ENCODE measurements around the gene RAF1.

The RAF1 gene

DNA sequence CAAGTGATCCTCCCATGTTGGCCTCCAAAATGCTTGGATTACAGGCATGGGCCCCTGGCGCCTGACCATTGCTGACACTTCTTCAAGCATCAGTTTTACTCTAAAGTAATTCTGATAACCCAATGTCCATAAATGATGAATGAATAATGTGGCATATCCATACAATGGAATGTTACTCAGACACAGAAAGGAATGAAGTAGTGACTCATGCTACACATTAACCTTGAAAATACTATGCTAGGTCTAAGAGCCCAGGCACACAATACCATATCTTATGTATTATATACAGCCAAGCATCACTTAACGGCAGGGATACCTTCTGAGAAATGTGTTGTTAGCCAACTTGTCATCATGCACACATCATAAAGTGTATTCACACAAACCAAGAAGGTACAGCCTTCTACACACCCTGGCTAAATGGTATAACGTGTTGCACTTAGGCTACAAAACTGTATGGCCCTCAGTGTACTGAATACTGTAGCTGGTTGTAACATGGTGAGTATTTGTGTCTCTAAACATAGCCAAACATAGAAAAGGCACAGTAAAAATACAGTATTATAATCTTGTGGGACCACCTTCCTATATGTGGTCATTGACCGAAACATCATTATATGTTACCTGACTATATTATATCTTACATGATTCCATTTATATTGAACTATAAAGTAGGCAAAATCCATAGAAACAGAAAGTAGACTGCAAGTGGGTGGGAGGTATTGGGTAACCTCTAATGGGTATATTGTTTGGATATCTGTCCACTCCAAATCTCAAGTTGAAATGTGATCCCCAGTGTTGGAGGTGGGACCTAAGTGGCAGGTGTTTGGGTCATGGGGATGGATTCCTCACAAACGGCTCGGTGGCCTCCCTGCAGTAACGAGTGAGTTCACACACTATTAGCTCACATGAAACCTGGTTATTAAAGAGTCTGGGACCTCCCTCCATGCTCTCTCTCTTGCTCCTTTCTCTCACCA lies 75.6 kb downstream of the RAF1 start:
- FAIRE-seq, result no peak

DNA sequence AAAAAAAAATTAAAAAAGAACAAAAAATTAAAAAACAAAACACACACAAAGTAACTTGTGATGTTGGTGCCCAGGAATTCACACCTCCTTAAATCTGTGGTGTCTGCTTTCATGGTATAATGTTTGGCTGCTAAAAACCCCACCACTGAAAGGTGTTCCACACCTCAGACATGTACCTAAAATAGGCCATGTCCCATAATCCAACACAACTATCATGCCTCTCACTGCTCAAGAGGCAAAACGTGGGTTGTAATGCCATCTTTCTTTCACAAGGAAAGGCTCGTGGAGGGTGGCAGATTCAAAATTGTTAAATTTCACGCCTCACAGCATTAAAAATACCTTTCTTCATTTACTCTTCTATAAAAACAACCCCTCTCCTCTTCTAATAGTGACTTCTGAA lies 77.5 kb downstream of the RAF1 start:
- no peak for FAIRE-seq

DNA sequence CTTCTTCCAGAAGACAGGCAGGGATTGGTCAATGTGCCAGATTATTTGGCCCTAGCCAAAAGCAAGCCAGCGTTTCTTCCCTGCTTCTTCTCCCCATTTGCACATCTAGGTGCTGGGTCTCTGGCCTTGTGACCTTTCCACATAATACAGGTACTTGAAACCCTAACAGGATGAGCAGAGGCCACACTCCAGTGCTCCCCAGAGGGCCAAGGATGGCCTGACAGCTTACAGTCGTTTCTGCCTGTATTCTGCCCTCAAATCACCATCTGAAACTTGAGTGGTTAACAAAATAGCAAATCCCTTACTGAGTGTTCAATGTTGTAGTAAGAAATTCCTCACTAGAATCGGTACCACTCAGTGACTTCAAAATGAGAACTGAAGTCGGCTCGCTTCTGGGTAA lies 77.9 kb downstream of the RAF1 start:
- no peak for FAIRE-seq

DNA sequence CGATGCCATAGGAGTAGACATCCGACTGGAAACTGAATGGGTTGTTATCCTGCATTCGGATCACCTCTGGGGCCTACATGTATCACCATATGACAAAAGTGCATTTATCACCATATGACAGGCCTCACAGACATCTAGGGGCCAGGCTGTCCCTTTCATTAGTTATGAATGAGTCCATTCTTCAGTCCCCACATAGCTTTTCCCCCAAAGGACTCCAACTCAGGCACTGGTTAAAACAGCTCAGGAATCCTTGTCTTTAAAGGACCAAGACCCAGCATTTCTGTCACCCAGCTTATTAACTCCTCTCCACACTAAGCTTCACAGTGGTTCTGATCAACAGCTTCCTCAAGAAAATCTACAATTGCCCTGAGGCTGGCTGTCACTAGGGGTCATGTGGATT lies 78.7 kb downstream of the RAF1 start:
- FAIRE-seq, result no peak

DNA sequence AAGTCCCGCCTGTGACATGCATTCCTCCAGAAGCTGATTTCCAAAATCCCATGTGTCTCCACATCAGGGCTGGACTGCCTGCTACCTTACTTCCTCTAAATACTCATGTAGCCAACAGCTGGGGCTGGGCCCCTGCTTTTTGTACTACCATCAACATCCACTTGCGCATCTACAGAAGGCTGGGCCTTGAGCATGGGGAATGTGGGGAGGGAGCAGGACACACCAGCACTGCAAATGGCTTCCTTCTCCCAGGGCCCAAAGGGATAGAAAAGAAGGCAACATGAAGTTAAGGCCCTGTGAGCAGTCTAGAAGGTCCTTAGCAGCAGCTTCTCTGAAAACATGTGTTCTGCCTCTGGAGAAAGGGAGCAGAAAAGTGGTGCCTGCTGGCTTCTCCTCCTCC lies 79.8 kb downstream of the RAF1 start:
- FAIRE-seq, result no peak

DNA sequence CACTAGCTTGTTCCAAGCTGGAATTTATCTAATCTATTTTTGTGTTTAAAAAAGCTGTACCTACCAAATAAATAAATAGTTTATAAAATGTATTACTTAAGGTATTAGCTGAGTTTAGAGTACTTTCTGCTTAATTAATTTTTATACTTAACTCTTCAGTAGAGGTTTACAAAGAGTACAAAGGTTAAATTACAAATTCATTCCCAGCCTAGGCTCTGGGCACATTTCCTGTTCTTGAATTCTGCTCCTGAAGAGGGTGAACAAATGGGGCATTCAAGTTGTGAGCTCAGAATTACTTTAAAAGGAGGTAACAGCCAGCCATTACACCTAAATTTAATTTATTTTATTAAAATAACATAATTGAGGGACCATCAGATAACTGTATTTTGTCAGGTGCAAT lies 80.6 kb downstream of the RAF1 start:
- FAIRE-seq, result no peak

DNA sequence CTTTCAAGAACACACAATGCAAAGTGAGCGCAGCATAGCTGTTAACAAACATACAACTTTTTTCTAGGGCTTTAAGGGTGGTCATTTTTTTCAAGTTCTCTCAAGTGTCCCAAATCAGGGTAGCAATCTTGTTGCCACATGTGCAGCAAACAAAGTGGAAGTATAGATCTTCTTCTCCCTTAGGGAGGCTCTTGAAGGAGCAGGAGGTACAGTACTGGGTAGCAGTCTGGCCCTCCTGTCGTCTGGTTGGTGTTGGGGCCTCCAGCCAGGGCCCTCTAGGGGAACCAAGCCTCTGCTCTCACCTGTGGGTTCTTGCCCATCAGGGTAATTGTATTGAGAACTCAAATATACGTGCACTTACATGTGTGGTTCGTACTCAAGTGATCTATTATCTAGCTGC lies 81.2 kb downstream of the RAF1 start:
- FAIRE-seq, result no peak

DNA sequence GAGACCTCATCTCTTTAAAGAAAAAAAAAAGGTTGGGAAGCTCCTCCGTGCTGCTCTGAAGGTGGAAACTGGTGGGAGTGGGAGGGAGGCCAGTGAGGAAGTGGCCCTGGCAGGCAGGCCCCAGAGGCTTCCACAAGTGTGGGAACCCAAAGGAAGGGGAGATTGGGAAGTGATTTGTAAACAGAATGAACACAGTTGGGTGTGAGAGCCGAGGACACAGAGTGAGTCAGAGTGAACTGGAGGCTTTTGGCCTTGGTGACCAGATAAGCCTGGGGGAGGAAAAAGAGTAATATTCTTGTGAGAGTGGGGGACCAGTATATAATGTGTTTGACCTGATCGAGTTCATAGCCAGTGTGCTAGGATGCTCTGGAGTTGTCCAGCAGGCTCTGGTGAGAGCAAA lies 84.0 kb downstream of the RAF1 start:
- FAIRE-seq, result no peak

DNA sequence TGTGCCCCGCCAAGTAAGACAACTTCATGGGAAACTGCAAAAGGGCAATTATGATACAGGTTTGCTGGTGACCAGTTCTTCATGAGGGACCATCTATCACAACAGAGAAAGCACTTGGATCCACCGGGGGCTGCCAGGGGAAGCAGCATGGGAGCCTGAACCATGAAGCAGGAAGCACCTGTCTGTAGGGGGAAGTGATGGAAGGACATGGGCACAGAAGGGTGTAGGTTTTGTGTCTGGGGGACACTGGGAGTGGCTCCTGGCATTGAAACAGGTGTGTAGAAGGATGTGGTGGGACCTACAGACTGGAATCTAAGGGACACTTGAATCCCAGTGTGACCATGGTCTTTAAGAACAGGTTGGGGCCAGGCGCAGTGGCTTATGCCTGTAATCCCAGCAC lies 84.5 kb downstream of the RAF1 start:
- FAIRE-seq, result no peak

DNA sequence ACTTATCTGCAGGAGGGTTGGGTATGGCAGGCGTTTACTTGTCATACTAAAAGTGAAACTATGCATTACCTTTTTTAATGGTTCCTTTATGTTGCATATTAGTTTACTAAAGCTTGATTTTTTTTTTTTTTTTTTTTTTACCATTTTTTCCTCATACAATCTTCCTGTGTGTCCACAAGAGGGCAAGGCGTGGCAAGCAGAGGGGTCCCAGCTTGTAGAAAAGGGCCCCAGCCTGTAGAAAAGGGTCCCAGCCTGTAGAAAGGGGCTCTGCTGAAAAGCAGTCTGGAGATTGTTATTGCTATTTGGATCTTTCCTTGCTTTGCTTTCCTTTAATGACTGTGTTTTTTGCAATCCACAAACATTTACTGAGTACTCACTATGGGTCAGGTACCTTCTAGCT lies 85.2 kb downstream of the RAF1 start:
- FAIRE-seq, result no peak

DNA sequence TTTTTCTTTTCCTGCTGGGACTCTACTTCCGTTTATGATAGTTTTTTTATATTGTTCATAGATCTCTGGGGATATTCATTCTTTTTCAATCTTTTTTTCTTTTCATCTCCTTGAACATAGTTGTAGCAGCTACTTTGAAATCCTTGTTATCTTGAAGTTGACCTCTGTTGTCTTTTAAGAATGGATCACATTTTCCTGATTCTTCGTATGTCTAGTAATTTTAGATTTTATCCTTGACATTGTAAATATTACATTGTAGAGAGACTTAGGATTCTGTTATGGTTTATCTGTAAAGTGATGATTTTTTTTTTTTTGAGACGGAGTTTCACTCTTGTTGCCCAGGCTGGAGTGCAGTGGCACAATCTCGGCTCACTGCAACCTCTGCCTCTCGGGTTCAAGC lies 86.5 kb downstream of the RAF1 start:
- no peak for FAIRE-seq

DNA sequence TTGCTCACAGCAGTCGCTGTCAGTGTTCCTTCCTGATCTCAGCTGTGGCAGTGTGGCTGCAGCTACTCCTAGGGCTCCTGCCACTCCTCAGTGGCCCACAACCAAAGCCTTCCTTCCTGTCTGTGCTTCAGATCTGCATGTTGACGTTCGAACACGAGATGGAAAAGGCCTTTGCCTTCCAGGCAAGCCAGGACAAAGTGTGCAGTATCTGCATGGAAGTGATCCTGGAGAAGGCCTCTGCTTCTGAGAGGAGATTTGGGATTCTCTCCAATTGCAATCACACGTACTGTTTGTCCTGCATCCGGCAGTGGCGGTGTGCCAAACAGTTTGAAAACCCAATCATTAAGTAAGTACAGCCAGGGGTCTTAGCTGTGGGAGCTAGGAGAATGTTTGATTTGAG lies 89.3 kb downstream of the RAF1 start:
- no peak for FAIRE-seq

DNA sequence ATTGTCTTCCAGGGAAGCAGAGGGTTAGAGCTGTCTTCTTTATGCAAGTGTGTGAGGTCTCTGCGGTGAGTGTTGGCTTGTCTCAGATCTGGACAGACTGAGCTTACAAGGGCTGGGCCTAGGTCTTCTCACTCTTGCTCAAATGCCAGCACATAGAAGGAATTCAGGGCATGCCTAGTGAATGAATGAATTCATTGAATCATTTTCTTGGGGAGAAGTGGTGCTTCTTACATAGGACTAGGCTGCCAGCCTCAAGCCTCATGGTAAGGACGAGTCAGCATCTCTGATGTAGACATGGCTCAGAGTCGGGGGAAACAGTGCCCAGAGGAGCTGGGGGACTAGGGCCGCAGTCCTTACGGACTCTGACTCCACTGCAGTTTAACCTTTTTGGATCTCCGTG lies 89.8 kb downstream of the RAF1 start:
- FAIRE-seq, result no peak

DNA sequence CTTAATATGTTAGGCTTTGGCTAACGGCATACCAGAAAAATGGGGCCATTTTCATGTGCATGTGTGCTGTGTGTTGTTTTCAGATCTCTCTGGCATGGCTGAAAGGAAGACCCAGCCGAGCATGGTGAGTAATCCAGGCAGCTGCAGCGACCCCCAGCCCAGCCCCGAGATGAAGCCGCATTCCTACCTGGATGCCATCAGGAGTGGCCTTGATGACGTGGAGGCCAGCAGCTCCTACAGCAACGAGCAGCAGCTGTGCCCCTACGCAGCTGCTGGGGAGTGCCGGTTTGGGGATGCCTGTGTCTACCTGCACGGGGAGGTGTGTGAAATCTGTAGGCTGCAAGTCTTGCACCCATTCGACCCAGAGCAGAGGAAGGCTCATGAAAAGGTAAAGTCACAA lies 91.9 kb downstream of the RAF1 start:
- FAIRE-seq, result no peak

DNA sequence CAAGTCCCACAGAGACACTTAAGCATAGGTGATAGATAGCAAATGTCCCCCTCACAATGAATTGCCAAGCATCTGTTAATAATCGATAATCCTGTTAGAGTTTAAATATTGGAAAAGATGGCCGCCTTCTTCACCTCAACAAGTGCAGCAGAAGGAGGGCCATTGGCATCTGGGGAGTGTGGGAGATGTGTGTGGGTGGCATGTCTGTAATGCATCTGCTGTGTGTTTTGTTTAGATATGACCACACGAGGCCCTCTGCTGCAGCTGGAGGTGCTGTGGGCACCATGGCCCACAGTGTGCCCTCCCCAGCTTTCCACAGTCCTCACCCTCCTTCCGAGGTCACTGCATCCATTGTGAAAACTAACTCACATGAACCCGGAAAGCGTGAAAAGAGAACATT lies 94.1 kb downstream of the RAF1 start:
- no peak for FAIRE-seq

DNA sequence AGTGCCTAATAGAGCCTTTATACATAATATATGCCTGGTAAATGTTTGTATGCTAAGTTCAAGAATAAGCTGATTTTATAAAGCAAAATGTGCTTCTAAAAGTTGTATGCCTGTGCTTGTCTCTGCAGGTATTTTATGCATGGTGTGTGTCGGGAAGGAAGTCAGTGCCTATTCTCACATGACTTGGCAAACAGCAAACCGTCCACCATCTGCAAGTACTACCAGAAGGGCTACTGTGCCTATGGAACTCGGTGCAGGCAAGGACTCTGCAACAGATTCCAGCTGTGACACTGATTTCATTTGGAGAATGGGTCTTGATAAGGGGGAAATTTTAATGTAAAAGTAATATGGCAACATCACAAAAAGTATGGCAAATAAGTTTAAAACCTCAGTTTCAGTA lies 95.2 kb downstream of the RAF1 start:
- no peak for FAIRE-seq

DNA sequence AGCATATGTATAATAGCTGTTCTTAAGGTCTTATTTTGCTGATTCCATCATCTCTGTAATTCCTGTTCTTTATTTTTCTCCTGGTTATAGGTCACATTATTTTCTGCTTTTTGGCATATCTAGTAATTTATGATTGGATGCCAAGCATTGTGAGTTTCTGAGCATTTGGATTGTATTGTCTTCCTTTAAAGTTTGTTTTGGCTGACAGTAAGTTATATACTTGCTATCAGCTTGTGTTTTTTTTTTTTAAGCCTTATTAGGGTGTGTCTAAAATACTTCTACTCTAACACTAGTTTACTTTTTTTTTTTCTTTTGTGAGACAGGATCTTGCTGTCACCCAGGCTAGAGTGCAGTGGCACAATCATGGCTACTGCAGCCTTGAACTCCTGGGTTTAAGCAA lies 96.9 kb downstream of the RAF1 start:
- no peak for FAIRE-seq

DNA sequence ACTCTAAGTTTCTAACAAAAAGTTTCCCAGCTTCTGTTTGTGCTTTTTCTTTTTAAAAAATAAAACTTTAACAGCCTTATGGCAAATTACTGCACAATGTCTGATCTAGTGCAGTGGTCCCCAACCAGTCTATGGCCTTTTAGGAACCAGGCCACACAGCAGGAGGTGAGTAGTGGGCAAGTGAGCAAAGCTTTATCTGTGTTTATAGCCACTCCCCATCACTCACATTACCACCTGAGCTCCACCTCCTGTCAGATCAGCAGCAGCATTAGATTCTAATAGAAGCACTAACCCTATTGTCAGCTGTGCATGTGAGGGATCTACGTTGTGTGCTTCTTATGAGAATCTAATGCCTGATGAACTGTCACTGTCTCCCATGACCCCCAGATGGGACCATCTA lies 101.5 kb downstream of the RAF1 start:
- no peak for FAIRE-seq

DNA sequence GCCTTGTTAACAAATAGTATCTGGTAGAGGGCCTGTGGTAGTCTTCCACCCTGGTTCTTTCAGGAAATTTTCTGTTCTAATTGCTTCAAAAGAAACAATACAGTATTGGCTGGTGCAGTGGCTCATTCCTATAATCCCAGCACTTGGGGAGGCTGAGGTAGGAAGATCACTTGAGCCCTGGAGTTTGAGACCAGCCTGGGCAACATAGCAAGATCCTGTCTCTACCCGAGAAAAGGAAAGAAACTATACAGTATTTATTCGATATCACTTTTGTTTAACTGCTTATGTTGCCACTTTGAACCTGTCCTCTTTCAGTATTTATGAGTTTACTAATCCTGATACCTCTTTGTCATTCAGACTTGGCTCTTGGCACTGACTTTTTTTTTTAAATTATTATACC lies 102.5 kb downstream of the RAF1 start:
- no peak for FAIRE-seq

DNA sequence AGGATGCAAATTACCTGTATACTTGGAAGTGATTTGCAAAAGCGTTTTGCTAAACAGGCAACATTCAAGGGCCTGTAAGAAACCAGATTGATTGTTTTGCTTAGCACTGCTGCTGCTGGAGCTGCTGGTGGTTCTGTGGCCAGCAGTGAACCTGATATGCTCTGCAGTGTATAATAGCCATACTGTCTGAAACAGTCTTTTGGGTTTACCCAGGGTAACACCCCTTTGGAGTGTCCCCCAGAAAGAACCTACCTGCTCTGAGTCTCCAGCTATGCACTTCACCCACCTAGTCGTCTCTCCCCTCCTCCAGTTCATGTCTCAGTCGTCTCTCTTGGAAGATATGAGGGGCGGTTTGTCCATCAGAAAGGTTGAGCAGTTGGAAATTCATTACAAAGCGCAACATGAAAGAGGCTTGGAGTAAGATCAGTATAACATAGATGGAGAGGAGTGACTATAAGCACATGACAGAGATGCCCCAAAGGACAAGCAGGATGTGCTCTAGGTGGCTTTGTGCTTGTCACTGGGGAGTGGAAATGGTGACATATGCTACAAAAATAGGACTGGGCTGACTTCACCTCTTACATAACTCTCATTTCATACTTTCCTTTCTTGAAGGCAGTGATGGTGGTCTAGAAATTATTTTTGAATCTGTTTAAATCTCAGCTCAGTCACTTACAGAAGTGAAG lies 103.3 kb downstream of the RAF1 start:
- FAIRE-seq, result no peak

DNA sequence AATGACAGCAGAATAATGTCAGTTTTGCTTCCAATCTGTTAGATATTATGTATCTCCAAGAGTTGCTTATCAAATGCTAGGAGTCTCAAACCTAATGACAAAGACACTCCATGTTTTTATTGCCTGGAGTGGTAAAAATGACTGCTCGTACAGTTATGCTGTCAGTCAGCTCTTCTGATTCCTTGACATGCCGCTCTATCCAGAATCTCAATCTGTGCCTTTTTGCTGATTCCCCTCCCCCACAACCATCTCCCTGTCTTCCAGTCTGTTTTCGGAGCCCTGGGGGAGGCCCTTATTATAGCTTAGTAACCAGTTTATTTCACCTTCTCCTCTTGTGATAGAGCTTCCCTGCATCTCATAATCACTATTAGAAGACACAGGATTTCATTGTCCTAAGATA lies 104.4 kb downstream of the RAF1 start:
- no peak for FAIRE-seq

DNA sequence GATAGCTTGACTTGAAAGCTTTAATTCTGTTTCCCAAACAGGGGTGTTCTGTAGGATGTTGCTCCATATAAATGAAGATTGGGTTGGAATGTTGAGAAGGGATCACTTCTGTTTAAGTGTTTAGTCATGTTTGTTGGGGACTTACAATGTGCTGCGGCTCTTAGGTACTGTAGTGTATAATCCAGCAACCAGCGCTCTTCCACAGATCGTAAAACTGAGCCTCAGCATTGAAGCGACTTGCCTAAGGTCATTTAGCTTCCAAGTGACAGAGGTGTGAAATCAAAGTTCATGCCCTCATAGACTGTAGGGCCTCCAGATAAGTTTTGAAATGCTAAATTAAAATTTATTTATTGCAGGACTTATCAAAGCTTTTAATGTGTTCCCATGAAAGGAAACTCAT lies 105.2 kb downstream of the RAF1 start:
- no peak for FAIRE-seq

DNA sequence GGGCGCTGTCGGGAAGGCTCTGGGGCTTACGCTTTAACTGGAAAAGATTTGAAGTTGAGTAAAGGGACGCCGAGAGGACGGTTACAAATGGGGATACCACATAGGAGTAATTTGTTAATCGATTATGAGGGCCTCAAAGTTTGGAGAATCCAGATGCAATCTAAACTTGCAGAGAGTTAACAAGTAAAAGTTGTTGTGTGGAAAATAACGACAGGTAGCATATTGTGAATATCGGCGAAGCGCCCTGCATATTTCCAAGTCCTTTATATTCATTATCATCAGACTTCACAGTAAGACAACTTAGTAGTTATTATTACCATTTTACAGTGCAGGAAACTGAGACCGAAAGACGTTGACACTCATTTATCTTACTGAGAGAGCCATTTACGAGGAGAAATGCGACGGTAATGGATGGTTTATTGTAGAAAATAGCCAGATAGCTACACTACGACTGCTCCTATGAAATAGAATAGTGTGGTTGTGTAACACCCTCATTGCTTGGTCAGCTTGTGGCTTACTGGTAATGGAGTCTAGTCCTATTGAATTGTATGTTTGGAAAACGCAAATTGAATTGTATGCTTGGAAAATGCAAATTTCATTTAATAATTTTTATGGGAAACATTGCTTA lies 106.3 kb downstream of the RAF1 start:
- no peak for FAIRE-seq
